Thoracic aorta (tissue), 2 donors: Measurements from ENCODE around the gene NECAB2. TPM values are rescaled to one million over a fixed set of nuclear protein-coding genes. Genes with fewer than 3 reads are reported as not detected.

ENCODE experiments used
- ATAC-seq: fragments of 150-250 bp; one replicate; pipeline ENCODE4 v1.8.0; 2017; ENCODE audit warnings: low read depth; ENCODE audit not compliant: insufficient number of reproducible peaks, low FRiP score
- DNase-seq: peaks from one replicate; pipeline ENCODE4 v3.0.0-alpha.2; 2020; ENCODE audit warnings: low spot score
- H3K27ac ChIP-seq, 2 donors: fragments of 200-600 bp; sonication (generic); 1 replicate in 1 of 2; 2 replicates in 1 of 2; pipeline ENCODE4 v1.5.1; 2016; ENCODE audit warnings: mild to moderate bottlenecking in 2 of 2, moderate library complexity in 2 of 2
- H3K27me3 ChIP-seq: fragments of 200-600 bp; sonication (generic); replicated peaks from 2 replicates; pipeline ENCODE4 v1.6.0; 2016; ENCODE audit warnings: mild to moderate bottlenecking; ENCODE audit not compliant: insufficient read depth
- H3K36me3 ChIP-seq: fragments of 200-600 bp; sonication (generic); one replicate; pipeline ENCODE4 v1.5.1; 2016
- H3K4me1 ChIP-seq, 2 donors: fragments of 200-600 bp; sonication (generic); 1 replicate in 1 of 2; 2 replicates in 1 of 2; pipeline versions ENCODE4 v1.5.1 to v1.6.0; 2016; ENCODE audit warnings: low read depth in 2 of 2, mild to moderate bottlenecking in 1 of 2; ENCODE audit not compliant: control insufficient read depth in 1 of 2
- H3K4me3 ChIP-seq: fragments of 200-600 bp; sonication (generic); 2 replicates; pipeline ENCODE4 v1.5.1; 2016; ENCODE audit warnings: mild to moderate bottlenecking
- H3K9me3 ChIP-seq: fragments of 200-600 bp; sonication (generic); 2 replicates; pipeline ENCODE4 v1.5.1; 2016
- CTCF ChIP-seq: fragments of 200-600 bp; sonication (generic); IDR thresholded peaks from one replicate; pipeline ENCODE4 v1.5.1; 2019; ENCODE audit warnings: antibody characterized with exemption
- total RNA-seq, 2 donors: library from RNA; depleted of rRNA; stranded (reverse); fragments of >200 nt; gene quantifications; one replicate each; pipeline versions ENCODE4 v1.1.0 to v1.2.3, GENCODE V29; 2016

Gene NECAB2
- total RNA-seq, 2 donors from 2014 or later, result not detected

GRCh38 chr16:84043486-84044117 is 75.6 kb downstream of the NECAB2 start:
- Histone ChIP-seq H3K4me3 (no peak overlapping the region), H3K27me3 (no peaks in the 10 kb centered on the region), H3K9me3 (no peaks in the 10 kb centered on the region), H3K36me3 (no peaks in the 10 kb centered on the region), H3K27ac (no peak overlapping the region), H3K4me1 (no peaks in the 10 kb centered on the region)
- ATAC-seq (no peak), DNase-seq (no peak)
- no peak for TF ChIP-seq CTCF

- H3K27ac ChIP-seq, result no peak overlapping the region
- DNase-seq (no peak), ATAC-seq (no peak)
- no peaks in the 10 kb centered on the region for H3K27me3 ChIP-seq
- TF ChIP-seq CTCF, result no peak
- no peaks in the 10 kb centered on the region for H3K9me3 ChIP-seq
- no peaks in the 10 kb centered on the region for H3K36me3 ChIP-seq
- no peak overlapping the region for H3K4me3 ChIP-seq
- no peaks in the 10 kb centered on the region for H3K4me1 ChIP-seq
Observed at GRCh38 chr16:84044118-84044488, 76.1 kb downstream of the NECAB2 start.

- Histone ChIP-seq H3K4me1 (no peaks in the 10 kb centered on the region), H3K27me3 (no peaks in the 10 kb centered on the region), H3K9me3 (no peaks in the 10 kb centered on the region), H3K36me3 (peaks cover 3% of the 10 kb centered on the region), H3K4me3 (no peak overlapping the region), H3K27ac (no peak overlapping the region)
- ATAC-seq (no peak), DNase-seq (no peak)
- TF ChIP-seq CTCF, result no peak
Observed at GRCh38 chr16:84045001-84045817, 77.2 kb downstream of the NECAB2 start.

GRCh38 chr16:84045818-84046470 is 77.9 kb downstream of the NECAB2 start:
- no peaks in the 10 kb centered on the region for H3K4me1 ChIP-seq
- H3K4me3 ChIP-seq, result no peak overlapping the region
- H3K36me3 ChIP-seq, result peaks cover 3% of the 10 kb centered on the region
- no peak for TF ChIP-seq CTCF
- H3K9me3 ChIP-seq, result no peaks in the 10 kb centered on the region
- ATAC-seq (no peak), DNase-seq (no peak)
- no peak overlapping the region for H3K27ac ChIP-seq
- no peaks in the 10 kb centered on the region for H3K27me3 ChIP-seq

- Histone ChIP-seq H3K4me1 (no peaks in the 10 kb centered on the region), H3K27me3 (no peaks in the 10 kb centered on the region), H3K27ac (no peak overlapping the region), H3K4me3 (no peak overlapping the region), H3K36me3 (peaks cover 5% of the 10 kb centered on the region), H3K9me3 (no peaks in the 10 kb centered on the region)
- DNase-seq (no peak), ATAC-seq (no peak)
- TF ChIP-seq CTCF, result no peak
Observed at GRCh38 chr16:84047206-84047605, 79.2 kb downstream of the NECAB2 start.
